OCI-LY7 (cell line): ENCODE measurements around the gene GPX6. TPM values are rescaled to one million over a fixed set of nuclear protein-coding genes. Genes with fewer than 3 reads are reported as not detected.

Experiments
- BruUV-seq: library from RNA; stranded (reverse); fragments of 400-500 nt; replicated peaks from 2 replicates; lab custom pipeline; 2021; lab: Mats Ljungman, UMichigan
- CTCF ChIA-PET: fragments of 300-600 bp; sonication (Branson Sonifier 250); formaldehyde crosslinking; loops from one replicate; lab custom pipeline; 2022; ENCODE audit warnings: antibody characterized with exemption; ENCODE audit not compliant: unreplicated experiment; lab: Charles Lee
- POLR2A ChIA-PET: fragments of 300-600 bp; sonication (Branson Sonifier 250); formaldehyde crosslinking; loops from one replicate; lab custom pipeline; 2022; ENCODE audit warnings: antibody characterized with exemption; lab: Charles Lee
- DNase-seq: peaks from one replicate; pipeline ENCODE4 v3.0.0-alpha.2; 2015; ENCODE audit warnings: low spot score
- H2AFZ ChIP-seq: fragments of 200-600 bp; sonication (generic), shearing (Covaris generic); 2 replicates; pipeline ENCODE4 v1.6.1; 2014; ENCODE audit warnings: mild to moderate bottlenecking, antibody characterized with exemption, low read length, moderate library complexity
- H3K27ac ChIP-seq: fragments of 200-600 bp; sonication (generic); 2 replicates; pipeline ENCODE4 v1.5.1; 2014; ENCODE audit warnings: mixed run types, low read depth, mild to moderate bottlenecking, moderate library complexity, low read length, inconsistent platforms; ENCODE audit not compliant: poor library complexity, severe bottlenecking
- H3K36me3 ChIP-seq: fragments of 200-600 bp; sonication (generic); 2 replicates; pipeline ENCODE4 v1.6.1; 2014; ENCODE audit warnings: mild to moderate bottlenecking, antibody characterized with exemption, low read length, moderate library complexity, mixed read lengths; ENCODE audit not compliant: insufficient read depth
- H3K4me1 ChIP-seq: fragments of 200-600 bp; sonication (generic); 2 replicates; pipeline ENCODE4 v1.5.1; 2014; ENCODE audit warnings: mild to moderate bottlenecking, low read length; ENCODE audit not compliant: insufficient read depth, poor library complexity, severe bottlenecking
- H3K4me2 ChIP-seq: fragments of 200-600 bp; sonication (generic); 2 replicates; pipeline ENCODE4 v1.6.1; 2014; ENCODE audit warnings: mild to moderate bottlenecking, low read length
- H3K4me3 ChIP-seq: fragments of 200-600 bp; sonication (generic); 2 replicates; pipeline ENCODE4 v1.5.1; 2014; ENCODE audit warnings: mild to moderate bottlenecking, low read depth, low read length; ENCODE audit not compliant: poor library complexity, severe bottlenecking
- H3K79me2 ChIP-seq: fragments of 200-600 bp; sonication (generic); 2 replicates; pipeline ENCODE4 v1.6.1; 2016; ENCODE audit warnings: low read depth, mild to moderate bottlenecking, low read length, moderate library complexity, mixed read lengths; ENCODE audit not compliant: insufficient read depth
- H3K9me2 ChIP-seq: fragments of 200-600 bp; sonication (generic); 2 replicates; pipeline ENCODE4 v1.6.1; 2016; ENCODE audit warnings: mild to moderate bottlenecking, low read length, mixed read lengths; ENCODE audit not compliant: insufficient read depth
- H3K9me3 ChIP-seq: fragments of 200-600 bp; sonication (generic); 2 replicates; pipeline ENCODE4 v1.6.1; 2014; ENCODE audit warnings: mild to moderate bottlenecking, mixed run types, low read length, mixed read lengths
- H4K20me1 ChIP-seq: fragments of 200-600 bp; sonication (generic); 2 replicates; pipeline ENCODE4 v1.6.1; 2014; ENCODE audit warnings: mild to moderate bottlenecking, antibody characterized with exemption, low read length, moderate library complexity, mixed read lengths; ENCODE audit not compliant: insufficient read depth
- CTCF ChIP-seq: fragments of 200-600 bp; sonication (generic); conservative IDR thresholded peaks from 2 replicates; pipeline ENCODE4 v1.5.1; 2014; ENCODE audit warnings: mild to moderate bottlenecking, antibody characterized with exemption, low read length, moderate library complexity, mixed read lengths
- EZH2phosphoT487 ChIP-seq: fragments of 200-600 bp; sonication (generic); IDR thresholded peaks from 2 replicates; pipeline ENCODE4 v1.6.1; 2018; ENCODE audit warnings: low read depth, borderline replicate concordance, mild to moderate bottlenecking, mixed run types, antibody characterized with exemption, low read length, moderate library complexity, mixed read lengths
- intact Hi-C: fragments of 100-400 bp; cut with micrococcal nuclease; formaldehyde crosslinking; loops from one replicate; pipeline ENCODE4 v1.10.0; 2022; ENCODE audit not compliant: unreplicated experiment
- total RNA-seq, 2 experiments: library from RNA; depleted of rRNA in 1 of 2; stranded (reverse); fragments of >200 nt in 1 of 2; shearing (Covaris generic) in 1 of 2; gene quantifications; 2 replicates each; pipeline ENCODE4 v1.2.3, GENCODE V29; 2014 to 2022

GPX6 gene
- total RNA-seq, 2 experiments from 2014 or later, result not detected

GRCh38 chr6:28468056-28468455 lies 47.5 kb downstream of the GPX6 start:
- no peak overlapping the region for H2AFZ ChIP-seq
- ChIA-PET CTCF (no interaction called here), POLR2A (interaction anchor here (0.6 to 0.7 kb wide), 2 partner anchors 88 to 1181 kb away, joined by 3 to 4 read pairs; no protein-coding TSS in a partner anchor)
- BruUV-seq, result no TSS peak
- no peaks in the 10 kb centered on the region for H4K20me1 ChIP-seq
- no peak overlapping the region for H3K27ac ChIP-seq
- H3K4me1 ChIP-seq, result no peaks in the 10 kb centered on the region
- no peaks in the 10 kb centered on the region for H3K9me2 ChIP-seq
- no peak for TF ChIP-seq CTCF
- TF ChIP-seq EZH2phosphoT487, result no peak
- H3K9me3 ChIP-seq, result no peaks in the 10 kb centered on the region
- H3K4me2 ChIP-seq, result no peak overlapping the region
- no peaks in the 10 kb centered on the region for H3K36me3 ChIP-seq
- no peaks in the 10 kb centered on the region for H3K79me2 ChIP-seq
- DNase-seq, result no peak
- intact Hi-C loops, result no loop called here
- H3K4me3 ChIP-seq, result no peak overlapping the region

GRCh38 chr6:28462401-28462800 lies 53.2 kb downstream of the GPX6 start:
- BruUV-seq, result no TSS peak
- H3K4me3 ChIP-seq, result no peak overlapping the region
- no peak overlapping the region for H2AFZ ChIP-seq
- H3K27ac ChIP-seq, result no peak overlapping the region
- CTCF ChIA-PET, result no interaction called here
- no peaks in the 10 kb centered on the region for H4K20me1 ChIP-seq
- no peaks in the 10 kb centered on the region for H3K36me3 ChIP-seq
- no peaks in the 10 kb centered on the region for H3K4me1 ChIP-seq
- no peak for DNase-seq
- H3K79me2 ChIP-seq, result no peaks in the 10 kb centered on the region
- no peak for TF ChIP-seq EZH2phosphoT487
- TF ChIP-seq CTCF, result no peak
- intact Hi-C loops, result no loop called here
- H3K9me2 ChIP-seq, result no peaks in the 10 kb centered on the region
- H3K9me3 ChIP-seq, result no peaks in the 10 kb centered on the region
- POLR2A ChIA-PET, result no interaction called here
- no peak overlapping the region for H3K4me2 ChIP-seq

- TF ChIP-seq EZH2phosphoT487, result no peak
- TF ChIP-seq CTCF, result no peak
- no TSS peak for BruUV-seq
- no peak for DNase-seq
- Histone ChIP-seq H3K27ac (no peak overlapping the region), H3K36me3 (no peaks in the 10 kb centered on the region), H3K4me1 (no peaks in the 10 kb centered on the region), H2AFZ (no peak overlapping the region), H3K4me2 (no peak overlapping the region), H3K9me3 (no peaks in the 10 kb centered on the region), H3K79me2 (no peaks in the 10 kb centered on the region), H3K4me3 (no peak overlapping the region), H3K9me2 (no peaks in the 10 kb centered on the region), H4K20me1 (no peaks in the 10 kb centered on the region)
- ChIA-PET POLR2A (no interaction called here), CTCF (no interaction called here)
- intact Hi-C loops, result no loop called here
These were observed 57.0 kb downstream of the GPX6 start for GRCh38 chr6:28458568-28458967.

Other genes with a start within 250 kb of the GPX6 start
- 6.8 and 15.4 TPM in 2 replicates for gene ZSCAN26, start 248.7 kb downstream of the GPX6 start, total RNA-seq (2014; rRNA removed; shearing (Covaris generic))
- gene ZSCAN26, start 248.7 kb downstream of the GPX6 start, total RNA-seq (2022), result 2.8 and 6.3 TPM in 2 replicates
- gene PGBD1, start 234.2 kb downstream of the GPX6 start, total RNA-seq (2014; rRNA removed; shearing (Covaris generic)), result 1.6 and 3.3 TPM in 2 replicates
- gene PGBD1, start 234.2 kb downstream of the GPX6 start, total RNA-seq (2022), result 1.6 and 1.9 TPM in 2 replicates
- gene ZSCAN31, start 179.6 kb downstream of the GPX6 start, total RNA-seq (2014; rRNA removed; shearing (Covaris generic)), result not detected in 2 replicates
- gene ZSCAN31, start 179.6 kb downstream of the GPX6 start, total RNA-seq (2022), result not detected in 2 replicates
- gene ZKSCAN3, start 165.8 kb downstream of the GPX6 start, total RNA-seq (2014; rRNA removed; shearing (Covaris generic)), result 2.5 and 3.2 TPM in 2 replicates
- gene ZKSCAN3, start 165.8 kb downstream of the GPX6 start, total RNA-seq (2022), result 6.7 and 7.1 TPM in 2 replicates
- gene ZSCAN12, start 116.0 kb downstream of the GPX6 start, total RNA-seq (2014; rRNA removed; shearing (Covaris generic)), result 10.2 and 10.5 TPM in 2 replicates
- 8.4 and 11.0 TPM in 2 replicates for gene ZSCAN12, start 116.0 kb downstream of the GPX6 start, total RNA-seq (2022)
- not detected in 2 replicates for gene ZSCAN23, start 72.3 kb downstream of the GPX6 start, total RNA-seq (2014; rRNA removed; shearing (Covaris generic))
- not detected in 2 replicates for gene ZSCAN23, start 72.3 kb downstream of the GPX6 start, total RNA-seq (2022)
- 0.09 TPM in 1 of 2 replicates, not detected in the other for gene GPX5, start 10.1 kb upstream of the GPX6 start, total RNA-seq (2014; rRNA removed; shearing (Covaris generic))
- not detected in 2 replicates for gene GPX5, start 10.1 kb upstream of the GPX6 start, total RNA-seq (2022)